Right renal pelvis (tissue), 4 donors: Measurements from ENCODE around the gene SERPINA5. TPM values are rescaled to one million over a fixed set of nuclear protein-coding genes. Genes with fewer than 3 reads are reported as not detected.

Source experiments
- DNase-seq, 4 donors: peaks; one replicate each; pipeline ENCODE4 v3.0.0-alpha.2; 2013; ENCODE audit warnings: low read depth in 4 of 4, low spot score in 3 of 4, missing footprints in 1 of 4
- polyA plus RNA-seq, 4 donors: library from polyadenylated mRNA; unstranded; fragments of 120-200 nt; gene quantifications; one replicate each; pipeline ENCODE4 v1.2.1, GENCODE V29; 2013; ENCODE audit not compliant: insufficient read length in 4 of 4

Gene SERPINA5
- polyA plus RNA-seq, 4 donors = 9.6 to 15.3 (median 12.3) TPM

DNA sequence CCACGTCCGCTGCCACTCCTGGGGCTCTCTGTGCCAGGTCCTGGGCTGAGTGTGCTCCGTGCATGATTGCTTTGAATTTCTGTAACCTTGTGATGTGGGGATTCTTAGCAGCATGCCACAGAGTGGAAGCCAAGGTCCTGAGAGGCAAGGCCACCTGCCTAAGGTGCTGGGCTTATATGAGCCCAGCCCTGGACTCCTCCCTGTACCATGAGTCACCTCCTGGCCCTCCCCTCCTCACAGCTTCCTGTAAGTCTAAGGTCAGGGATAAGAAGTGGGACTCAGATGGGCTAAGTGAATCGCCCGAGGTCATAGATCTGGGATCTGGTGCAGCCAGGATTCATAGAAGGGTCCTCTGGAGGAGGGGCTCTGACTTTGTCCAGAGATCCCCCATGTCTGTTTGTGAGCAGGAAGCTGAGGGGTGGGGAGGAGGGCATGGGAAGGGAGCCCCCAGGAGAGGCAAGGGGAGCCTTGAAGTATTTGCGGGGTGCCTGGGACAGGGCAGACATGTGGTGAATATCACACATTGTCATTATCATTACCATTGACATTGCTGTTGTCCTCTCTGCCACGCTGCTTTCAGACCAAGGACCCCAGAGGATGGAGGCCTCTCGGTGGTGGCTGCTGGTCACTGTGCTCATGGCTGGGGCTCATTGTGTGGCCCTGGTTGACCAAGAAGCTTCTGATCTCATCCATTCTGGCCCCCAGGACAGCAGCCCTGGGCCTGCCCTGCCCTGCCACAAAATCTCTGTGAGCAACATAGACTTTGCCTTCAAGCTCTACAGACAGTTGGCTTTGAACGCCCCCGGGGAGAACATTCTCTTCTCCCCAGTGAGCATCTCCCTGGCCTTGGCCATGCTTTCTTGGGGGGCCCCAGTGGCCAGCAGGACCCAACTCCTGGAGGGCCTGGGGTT is 59.8 kb downstream of the SERPINA5 start:
- no peak for DNase-seq

DNA sequence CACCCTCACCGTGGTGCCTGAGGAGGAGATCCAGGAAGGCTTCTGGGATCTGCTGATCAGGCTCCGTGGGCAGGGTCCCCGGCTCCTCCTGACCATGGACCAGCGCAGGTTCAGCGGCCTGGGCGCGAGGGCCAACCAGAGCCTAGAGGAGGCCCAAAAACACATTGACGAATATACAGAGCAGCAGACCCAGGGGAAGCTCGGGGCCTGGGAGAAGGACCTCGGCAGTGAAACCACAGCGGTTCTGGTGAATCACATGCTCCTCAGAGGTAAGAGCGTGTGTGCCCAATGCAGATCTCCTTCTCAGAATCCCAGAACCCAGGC is 60.4 kb downstream of the SERPINA5 start:
- DNase-seq = no peak

Other genes with a start within 250 kb of the SERPINA5 start
- not detected for gene SERPINA2, start 214.7 kb upstream of the SERPINA5 start, polyA plus RNA-seq
- 100 to 1,000 TPM in 2 of 4 donors, 10 to 100 TPM in 2; 70.7 to 106 (median 98.4) TPM for gene SERPINA1, start 192.8 kb upstream of the SERPINA5 start, polyA plus RNA-seq
- not detected for gene SERPINA11, start 128.6 kb upstream of the SERPINA5 start, polyA plus RNA-seq
- gene SERPINA9, start 105.2 kb upstream of the SERPINA5 start, polyA plus RNA-seq = not detected
- under 1 TPM; 0.17 to 0.44 (median 0.26) TPM for gene SERPINA12, start 72.0 kb upstream of the SERPINA5 start, polyA plus RNA-seq
- 1 to 10 TPM; 1.3 to 1.7 (median 1.4) TPM for gene SERPINA4, start 20.0 kb upstream of the SERPINA5 start, polyA plus RNA-seq
- under 1 TPM in 2 of 4 donors, not detected in 2; 0.12 to 0.53 TPM for gene SERPINA3, start 31.0 kb downstream of the SERPINA5 start, polyA plus RNA-seq
- not detected for gene GSC, start 188.7 kb downstream of the SERPINA5 start, polyA plus RNA-seq